Sigmoid colon (tissue), 7 donors: ENCODE data around the gene DRAM2. TPM values are rescaled to one million over a fixed set of nuclear protein-coding genes. Genes with fewer than 3 reads are reported as not detected.

Experiments
- DNase-seq: peaks from one replicate; pipeline ENCODE4 v3.0.0-alpha.2; 2019
- H3K27ac ChIP-seq, 4 donors: fragments of 200-600 bp; sonication (generic); one replicate each; pipeline ENCODE4 v1.5.1; 2016 to 2019; ENCODE audit warnings: mild to moderate bottlenecking in 1 of 4
- H3K27me3 ChIP-seq, 3 donors: fragments of 200-600 bp; sonication (generic); one replicate each; pipeline ENCODE4 v1.5.1; 2019; ENCODE audit warnings: mild to moderate bottlenecking in 1 of 3
- H3K36me3 ChIP-seq, 4 donors: fragments of 200-600 bp; sonication (generic); one replicate each; pipeline ENCODE4 v1.5.1; 2016 to 2019
- H3K4me1 ChIP-seq, 4 donors: fragments of 200-600 bp; sonication (generic); one replicate each; pipeline ENCODE4 v1.5.1; 2017 to 2019
- H3K4me3 ChIP-seq, 4 donors: fragments of 200-600 bp; sonication (generic); one replicate each; pipeline ENCODE4 v1.5.1; 2017 to 2019; ENCODE audit warnings: mild to moderate bottlenecking in 2 of 4, moderate library complexity in 1 of 4
- H3K9me3 ChIP-seq, 4 donors: fragments of 200-600 bp in 3 of 4; sonication (generic) in 3 of 4; one replicate each; pipeline versions ENCODE4 v1.5.1 to v1.6.1; 2013 to 2019
- CTCF ChIP-seq, 4 experiments: fragments of 450-650 bp in 3 of 4; fragments of 200-600 bp in 1 of 4; IDR thresholded peaks; one replicate each; pipeline ENCODE4 v1.5.1; 2016 to 2019; ENCODE audit warnings: antibody characterized with exemption in 4 of 4, mild to moderate bottlenecking in 3 of 4, moderate library complexity in 2 of 4
- EP300 ChIP-seq, 4 donors: sonication (generic); formaldehyde crosslinking; IDR thresholded peaks; one replicate each; pipeline ENCODE4 v1.6.1; 2017; ENCODE audit warnings: antibody characterized with exemption in 4 of 4
- POLR2A ChIP-seq, 2 donors: fragments of 450-650 bp; IDR thresholded peaks; one replicate each; pipeline ENCODE4 v1.6.1; 2016; ENCODE audit warnings: antibody characterized with exemption in 2 of 2, mild to moderate bottlenecking in 2 of 2, moderate library complexity in 2 of 2
- POLR2AphosphoS5 ChIP-seq, 4 donors: sonication (generic); formaldehyde crosslinking; IDR thresholded peaks; one replicate each; pipeline ENCODE4 v1.6.1; 2017; ENCODE audit warnings: antibody characterized with exemption in 4 of 4
- WGBS, 2 donors: extraction: QIAGEN DNeasy Blood & Tissue Kit; methylation state at CpG; one replicate each; pipeline ENCODE4 v1.1.7; 2013; 5-methylcytosine and 5-hydroxymethylcytosine counted together
- intact Hi-C: fragments of 100-400 bp; cut with DNase I; formaldehyde crosslinking; loops from one replicate; pipeline ENCODE4 v1.15.1; 2023
- polyA plus RNA-seq, 3 donors: library from polyadenylated mRNA; stranded (reverse); fragments of 200-250 nt; gene quantifications; one replicate each; pipeline ENCODE4 v1.2.3, GENCODE V29; 2013
- total RNA-seq, 4 donors: library from RNA; depleted of rRNA; stranded (reverse); fragments of >200 nt; gene quantifications; one replicate each; pipeline ENCODE4 v1.1.0, GENCODE V29; 2016
- donor health status: healthy with polysubstance abuse.
- donor health status: Bipolar disorder and iron deficiency.
- donor health status: healthy.

DRAM2 gene
- total and polyA plus RNA-seq, 7 donors: 27.0 to 69.6 (median 52.1) TPM

- no peak overlapping the region for H3K4me3 ChIP-seq
- H3K27me3 ChIP-seq: no peaks in the 10 kb centered on the region
- H3K9me3 ChIP-seq: no peaks in the 10 kb centered on the region
- no peak overlapping the region for H3K27ac ChIP-seq
- no peak for TF ChIP-seq POLR2AphosphoS5 (IDR thresholded peaks at IDR 0.05)
- TF ChIP-seq CTCF (IDR thresholded peaks at IDR 0.05): no peak
- TF ChIP-seq EP300 (IDR thresholded peaks at IDR 0.05): no peak
- no peak for TF ChIP-seq POLR2A (IDR thresholded peaks at IDR 0.05)
- intact Hi-C loops: no loop called here
- H3K36me3 ChIP-seq: peaks cover 0 to 63% (median 9%) of the 10 kb centered on the region in 4 donors
- DNase-seq: no peak
- no peaks in the 10 kb centered on the region for H3K4me1 ChIP-seq
- 95 to 98% methylated on average over 2 of the region's 2 CpGs for WGBS, 2 donors
These were observed 23.4 kb downstream of the DRAM2 start for GRCh38 chr1:111116496-111116895.

GRCh38 chr1:111110197-111110899, 29.5 kb downstream of the DRAM2 start:
- H3K27ac ChIP-seq: no peak overlapping the region
- intact Hi-C loops: no loop called here

GRCh38 chr1:111104981-111105380, 34.9 kb downstream of the DRAM2 start:
- H3K9me3 ChIP-seq: peaks cover 0 to 6% (median 1%) of the 10 kb centered on the region in 4 donors

More at GRCh38 chr1:111110197-111110899, 29.5 kb downstream of the DRAM2 start:
- Histone ChIP-seq H3K9me3 (peaks cover 0 to 5% (median 0%) of the 10 kb centered on the region in 4 donors), H3K4me1 (no peaks in the 10 kb centered on the region), H3K4me3 (no peak overlapping the region), H3K36me3 (peaks cover 0 to 10% (median 0%) of the 10 kb centered on the region in 4 donors), H3K27me3 (no peaks in the 10 kb centered on the region)
- TF ChIP-seq POLR2AphosphoS5 (IDR thresholded peaks at IDR 0.05): no peak
- TF ChIP-seq POLR2A (IDR thresholded peaks at IDR 0.05): no peak
- TF ChIP-seq EP300 (IDR thresholded peaks at IDR 0.05): no peak
- TF ChIP-seq CTCF (IDR thresholded peaks at IDR 0.05): no peak
- DNase-seq: no peak
- 89 to 96% methylated on average over 1 of the region's 1 CpG for WGBS, 2 donors

GRCh38 chr1:111101854-111102642, 37.8 kb downstream of the DRAM2 start:
- 66 to 90% methylated on average over 5 of the region's 5 CpGs for WGBS, 2 donors
- peaks cover 0 to 6% (median 2%) of the 10 kb centered on the region in 4 donors for H3K9me3 ChIP-seq
- DNase-seq: no peak
- intact Hi-C loops: no loop called here
- no peaks in the 10 kb centered on the region for H3K36me3 ChIP-seq
- H3K27me3 ChIP-seq: no peaks in the 10 kb centered on the region
- no peak overlapping the region for H3K4me3 ChIP-seq
- no peaks in the 10 kb centered on the region for H3K4me1 ChIP-seq
- TF ChIP-seq POLR2A (IDR thresholded peaks at IDR 0.05) (no peak), EP300 (IDR thresholded peaks at IDR 0.05) (no peak), CTCF (IDR thresholded peaks at IDR 0.05) (no peak), POLR2AphosphoS5 (IDR thresholded peaks at IDR 0.05) (no peak)
- H3K27ac ChIP-seq: no peak overlapping the region

More at GRCh38 chr1:111104981-111105380, 34.9 kb downstream of the DRAM2 start:
- intact Hi-C loops: no loop called here
- no peak for DNase-seq
- no peaks in the 10 kb centered on the region for H3K27me3 ChIP-seq
- 78 to 91% methylated on average over 2 of the region's 2 CpGs for WGBS, 2 donors
- H3K27ac ChIP-seq: no peak overlapping the region
- no peak for TF ChIP-seq POLR2A (IDR thresholded peaks at IDR 0.05)
- TF ChIP-seq EP300 (IDR thresholded peaks at IDR 0.05): no peak
- no peak for TF ChIP-seq POLR2AphosphoS5 (IDR thresholded peaks at IDR 0.05)
- no peak for TF ChIP-seq CTCF (IDR thresholded peaks at IDR 0.05)
- H3K4me1 ChIP-seq: no peaks in the 10 kb centered on the region
- no peaks in the 10 kb centered on the region for H3K36me3 ChIP-seq
- no peak overlapping the region for H3K4me3 ChIP-seq
